Liver (tissue), 9 donors: ENCODE measurements around the gene RASA3. TPM values are rescaled to one million over a fixed set of nuclear protein-coding genes. Genes with fewer than 3 reads are reported as not detected.

ENCODE experiments used
- DNase-seq: peaks from one replicate; pipeline ENCODE4 v3.0.0-alpha.2; 2017; ENCODE audit warnings: low spot score
- H3K27ac ChIP-seq, 2 donors: one replicate each; pipeline ENCODE4 v1.7.0; 2013; ENCODE audit warnings: inconsistent platforms in 2 of 2, low read length in 2 of 2, control low read depth in 1 of 2, low read depth in 1 of 2, mild to moderate bottlenecking in 1 of 2
- H3K27me3 ChIP-seq, 4 donors: one replicate each; pipeline versions ENCODE4 v1.6.1 to v1.7.0; 2013; ENCODE audit warnings: low read length in 3 of 4, inconsistent platforms in 1 of 4, mild to moderate bottlenecking in 1 of 4, moderate library complexity in 1 of 4; ENCODE audit not compliant: control insufficient read depth in 4 of 4, insufficient read depth in 4 of 4
- H3K36me3 ChIP-seq, 4 donors: one replicate each; pipeline versions ENCODE4 v1.6.1 to v1.7.0; 2013; ENCODE audit warnings: low read length in 3 of 4, mild to moderate bottlenecking in 3 of 4, low read depth in 1 of 4, moderate library complexity in 1 of 4; ENCODE audit not compliant: control insufficient read depth in 4 of 4, insufficient read depth in 3 of 4
- H3K4me1 ChIP-seq, 4 donors: one replicate each; pipeline versions ENCODE4 v1.6.1 to v1.7.0; 2013; ENCODE audit warnings: low read length in 3 of 4, mild to moderate bottlenecking in 3 of 4, moderate library complexity in 1 of 4; ENCODE audit not compliant: control insufficient read depth in 4 of 4, insufficient read depth in 4 of 4
- H3K4me3 ChIP-seq, 3 donors: one replicate each; pipeline versions ENCODE4 v1.6.1 to v1.7.0; 2013; ENCODE audit warnings: low read length in 3 of 3, control low read depth in 1 of 3, low read depth in 1 of 3, mild to moderate bottlenecking in 1 of 3
- H3K9ac ChIP-seq, 2 donors: one replicate each; pipeline ENCODE4 v1.7.0; 2013; ENCODE audit warnings: low read length in 2 of 2, mild to moderate bottlenecking in 2 of 2, moderate library complexity in 2 of 2, control low read depth in 1 of 2, low read depth in 1 of 2
- H3K9me3 ChIP-seq, 4 donors: one replicate each; pipeline versions ENCODE4 v1.6.1 to v1.7.0; 2013; ENCODE audit warnings: low read length in 3 of 4; ENCODE audit not compliant: control insufficient read depth in 4 of 4
- EGR1 ChIP-seq, 2 donors: IDR thresholded peaks; 2 replicates each; pipeline ENCODE4 v1.6.1; 2016 to 2018; ENCODE audit warnings: antibody characterized with exemption in 2 of 2, low read depth in 2 of 2
- FOXA1 ChIP-seq: IDR thresholded peaks from 2 replicates; pipeline ENCODE4 v1.6.1; 2016; ENCODE audit warnings: antibody characterized with exemption
- FOXA2 ChIP-seq: IDR thresholded peaks from 2 replicates; pipeline ENCODE4 v1.6.1; 2016; ENCODE audit warnings: antibody characterized with exemption
- GABPA ChIP-seq, 2 donors: IDR thresholded peaks in 1 of 2; conservative IDR thresholded peaks in 1 of 2; 2 replicates each; pipeline ENCODE4 v1.6.1; 2016; ENCODE audit warnings: antibody characterized with exemption in 2 of 2, mild to moderate bottlenecking in 1 of 2, moderate library complexity in 1 of 2
- HNF4A ChIP-seq, 2 donors: conservative IDR thresholded peaks; 2 replicates each; pipeline ENCODE4 v1.6.1; 2016; ENCODE audit warnings: antibody characterized with exemption in 2 of 2, mild to moderate bottlenecking in 2 of 2
- HNF4G ChIP-seq: IDR thresholded peaks from 2 replicates; pipeline ENCODE4 v1.6.1; 2016; ENCODE audit warnings: antibody characterized with exemption
- JUND ChIP-seq, 2 donors: IDR thresholded peaks; 2 replicates each; pipeline ENCODE4 v1.6.1; 2016; ENCODE audit warnings: antibody characterized with exemption in 2 of 2
- RAD21 ChIP-seq, 2 donors: IDR thresholded peaks; 2 replicates each; pipeline ENCODE4 v1.6.1; 2016; ENCODE audit warnings: antibody characterized with exemption in 2 of 2, mild to moderate bottlenecking in 2 of 2
- RXRA ChIP-seq, 2 donors: IDR thresholded peaks; 2 replicates each; pipeline ENCODE4 v1.6.1; 2017 to 2018; ENCODE audit warnings: antibody characterized with exemption in 2 of 2, mild to moderate bottlenecking in 1 of 2
- SP1 ChIP-seq: IDR thresholded peaks from 2 replicates; pipeline ENCODE4 v1.6.1; 2018; ENCODE audit warnings: antibody characterized with exemption, mild to moderate bottlenecking
- TAF1 ChIP-seq: conservative IDR thresholded peaks from 2 replicates; pipeline ENCODE4 v1.6.1; 2016; ENCODE audit warnings: antibody characterized with exemption, mild to moderate bottlenecking
- YY1 ChIP-seq: IDR thresholded peaks from 2 replicates; pipeline ENCODE4 v1.6.1; 2016; ENCODE audit warnings: antibody characterized with exemption, mild to moderate bottlenecking
- WGBS: extraction: QIAGEN DNeasy Blood & Tissue Kit; methylation state at CpG from one replicate; pipeline ENCODE4 v1.1.7; 2013; 5-methylcytosine and 5-hydroxymethylcytosine counted together
- polyA plus RNA-seq, 2 donors: library from polyadenylated mRNA; stranded (reverse) in 1 of 2; unstranded in 1 of 2; fragments of 200-250 nt in 1 of 2; fragments of >200 nt in 1 of 2; fragmentation: Nextera tagmentation in 1 of 2; extraction: Ambion mirVana in 1 of 2; gene quantifications; one replicate each; pipeline versions ENCODE4 v1.2.1 to v1.2.3, GENCODE V29; 2013 to 2015
- total RNA-seq, 2 donors: library from RNA; depleted of rRNA; stranded (reverse); fragments of >200 nt; gene quantifications; one replicate each; pipeline ENCODE4 v1.2.3, GENCODE V29; 2014
- TF ChIP-seq, protein P1 (sequence below): IDR thresholded peaks from 2 replicates; pipeline ENCODE4 v1.6.1; 2016; ENCODE audit warnings: antibody characterized with exemption, mild to moderate bottlenecking
- TF ChIP-seq, protein P2 (sequence below): IDR thresholded peaks from 2 replicates; pipeline ENCODE4 v1.6.1; 2016; ENCODE audit warnings: antibody characterized with exemption
- TF ChIP-seq, protein P3 (sequence below): fragments of 150-350 bp; IDR thresholded peaks from 2 replicates; pipeline ENCODE4 v1.5.1; 2017; ENCODE audit warnings: improper control_type of control experiment, low read depth, low read length; ENCODE audit not compliant: missing input control
- TF ChIP-seq, protein P4 (sequence below): IDR thresholded peaks from 2 replicates; pipeline ENCODE4 v1.6.1; 2016; ENCODE audit warnings: antibody characterized with exemption
- TF ChIP-seq, protein P5 (sequence below): IDR thresholded peaks from 2 replicates; pipeline ENCODE4 v1.6.1; 2016; ENCODE audit warnings: antibody characterized with exemption
- donor health status: healthy.
- donor health status: healthy.
- donor health status: healthy.
- donor health status: healthy.
- donor health status: healthy.

Gene RASA3
- total and polyA plus RNA-seq, 4 donors, result 0.64 to 5.9 (median 3.8) TPM

DNA sequence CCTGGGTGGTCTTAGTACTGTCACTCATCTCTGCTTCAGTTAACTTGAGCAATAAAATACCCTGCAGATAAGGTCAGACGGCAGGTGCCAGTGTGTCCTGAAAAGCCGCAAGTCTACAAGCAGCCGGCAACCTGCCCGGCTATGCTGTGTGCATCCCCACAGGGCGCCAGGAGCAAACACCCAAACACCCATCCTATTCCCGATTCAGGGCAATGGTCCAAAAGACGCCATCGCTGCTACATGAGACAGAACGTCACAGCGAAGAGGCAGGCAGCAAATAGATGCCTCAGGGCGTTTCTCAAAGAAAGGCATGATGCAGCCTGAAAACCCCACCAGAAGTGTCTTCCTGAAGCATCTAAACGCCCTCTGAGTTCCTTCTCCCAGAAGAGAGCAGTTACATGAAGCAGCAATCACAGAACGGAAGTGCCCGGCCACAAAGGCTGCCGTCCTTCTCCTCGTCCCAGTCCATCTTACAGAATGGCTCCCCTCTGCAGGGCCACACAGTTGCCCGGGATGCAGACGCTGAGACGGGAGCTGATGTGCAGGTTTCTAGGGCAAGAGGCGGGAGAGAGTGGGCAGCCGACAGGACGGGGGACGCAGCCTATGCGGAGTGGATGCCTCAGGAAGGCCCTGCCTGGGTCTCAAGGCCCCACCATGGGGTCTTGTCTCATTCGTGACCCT is 35.1 kb downstream of the RASA3 start:
- Histone ChIP-seq H3K27me3 (no peaks in the 10 kb centered on the region), H3K4me1 (no peaks in the 10 kb centered on the region), H3K9ac (no peak overlapping the region), H3K27ac (no peak overlapping the region), H3K4me3 (no peak overlapping the region), H3K36me3 (no peaks in the 10 kb centered on the region), H3K9me3 (peaks cover 0 to 1% (median 0%) of the 10 kb centered on the region in 4 donors)
- no peak for DNase-seq
- TF ChIP-seq, protein P1, sequence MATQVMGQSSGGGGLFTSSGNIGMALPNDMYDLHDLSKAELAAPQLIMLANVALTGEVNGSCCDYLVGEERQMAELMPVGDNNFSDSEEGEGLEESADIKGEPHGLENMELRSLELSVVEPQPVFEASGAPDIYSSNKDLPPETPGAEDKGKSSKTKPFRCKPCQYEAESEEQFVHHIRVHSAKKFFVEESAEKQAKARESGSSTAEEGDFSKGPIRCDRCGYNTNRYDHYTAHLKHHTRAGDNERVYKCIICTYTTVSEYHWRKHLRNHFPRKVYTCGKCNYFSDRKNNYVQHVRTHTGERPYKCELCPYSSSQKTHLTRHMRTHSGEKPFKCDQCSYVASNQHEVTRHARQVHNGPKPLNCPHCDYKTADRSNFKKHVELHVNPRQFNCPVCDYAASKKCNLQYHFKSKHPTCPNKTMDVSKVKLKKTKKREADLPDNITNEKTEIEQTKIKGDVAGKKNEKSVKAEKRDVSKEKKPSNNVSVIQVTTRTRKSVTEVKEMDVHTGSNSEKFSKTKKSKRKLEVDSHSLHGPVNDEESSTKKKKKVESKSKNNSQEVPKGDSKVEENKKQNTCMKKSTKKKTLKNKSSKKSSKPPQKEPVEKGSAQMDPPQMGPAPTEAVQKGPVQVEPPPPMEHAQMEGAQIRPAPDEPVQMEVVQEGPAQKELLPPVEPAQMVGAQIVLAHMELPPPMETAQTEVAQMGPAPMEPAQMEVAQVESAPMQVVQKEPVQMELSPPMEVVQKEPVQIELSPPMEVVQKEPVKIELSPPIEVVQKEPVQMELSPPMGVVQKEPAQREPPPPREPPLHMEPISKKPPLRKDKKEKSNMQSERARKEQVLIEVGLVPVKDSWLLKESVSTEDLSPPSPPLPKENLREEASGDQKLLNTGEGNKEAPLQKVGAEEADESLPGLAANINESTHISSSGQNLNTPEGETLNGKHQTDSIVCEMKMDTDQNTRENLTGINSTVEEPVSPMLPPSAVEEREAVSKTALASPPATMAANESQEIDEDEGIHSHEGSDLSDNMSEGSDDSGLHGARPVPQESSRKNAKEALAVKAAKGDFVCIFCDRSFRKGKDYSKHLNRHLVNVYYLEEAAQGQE, result no peak
- no peak for TF ChIP-seq EGR1 (IDR thresholded peaks at IDR 0.05; ENCODE audit: low read depth in 2 of 2)
- no peak for TF ChIP-seq FOXA1
- no peak for TF ChIP-seq HNF4G
- TF ChIP-seq, protein P2, sequence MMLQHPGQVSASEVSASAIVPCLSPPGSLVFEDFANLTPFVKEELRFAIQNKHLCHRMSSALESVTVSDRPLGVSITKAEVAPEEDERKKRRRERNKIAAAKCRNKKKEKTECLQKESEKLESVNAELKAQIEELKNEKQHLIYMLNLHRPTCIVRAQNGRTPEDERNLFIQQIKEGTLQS, result no peak
- no peak for TF ChIP-seq JUND (IDR thresholded peaks at IDR 0.05)
- TF ChIP-seq, protein P3, sequence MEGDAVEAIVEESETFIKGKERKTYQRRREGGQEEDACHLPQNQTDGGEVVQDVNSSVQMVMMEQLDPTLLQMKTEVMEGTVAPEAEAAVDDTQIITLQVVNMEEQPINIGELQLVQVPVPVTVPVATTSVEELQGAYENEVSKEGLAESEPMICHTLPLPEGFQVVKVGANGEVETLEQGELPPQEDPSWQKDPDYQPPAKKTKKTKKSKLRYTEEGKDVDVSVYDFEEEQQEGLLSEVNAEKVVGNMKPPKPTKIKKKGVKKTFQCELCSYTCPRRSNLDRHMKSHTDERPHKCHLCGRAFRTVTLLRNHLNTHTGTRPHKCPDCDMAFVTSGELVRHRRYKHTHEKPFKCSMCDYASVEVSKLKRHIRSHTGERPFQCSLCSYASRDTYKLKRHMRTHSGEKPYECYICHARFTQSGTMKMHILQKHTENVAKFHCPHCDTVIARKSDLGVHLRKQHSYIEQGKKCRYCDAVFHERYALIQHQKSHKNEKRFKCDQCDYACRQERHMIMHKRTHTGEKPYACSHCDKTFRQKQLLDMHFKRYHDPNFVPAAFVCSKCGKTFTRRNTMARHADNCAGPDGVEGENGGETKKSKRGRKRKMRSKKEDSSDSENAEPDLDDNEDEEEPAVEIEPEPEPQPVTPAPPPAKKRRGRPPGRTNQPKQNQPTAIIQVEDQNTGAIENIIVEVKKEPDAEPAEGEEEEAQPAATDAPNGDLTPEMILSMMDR, result no peak
- TF ChIP-seq HNF4A (conservative IDR thresholded peaks at IDR 0.05), result no peak
- TF ChIP-seq, protein P4, sequence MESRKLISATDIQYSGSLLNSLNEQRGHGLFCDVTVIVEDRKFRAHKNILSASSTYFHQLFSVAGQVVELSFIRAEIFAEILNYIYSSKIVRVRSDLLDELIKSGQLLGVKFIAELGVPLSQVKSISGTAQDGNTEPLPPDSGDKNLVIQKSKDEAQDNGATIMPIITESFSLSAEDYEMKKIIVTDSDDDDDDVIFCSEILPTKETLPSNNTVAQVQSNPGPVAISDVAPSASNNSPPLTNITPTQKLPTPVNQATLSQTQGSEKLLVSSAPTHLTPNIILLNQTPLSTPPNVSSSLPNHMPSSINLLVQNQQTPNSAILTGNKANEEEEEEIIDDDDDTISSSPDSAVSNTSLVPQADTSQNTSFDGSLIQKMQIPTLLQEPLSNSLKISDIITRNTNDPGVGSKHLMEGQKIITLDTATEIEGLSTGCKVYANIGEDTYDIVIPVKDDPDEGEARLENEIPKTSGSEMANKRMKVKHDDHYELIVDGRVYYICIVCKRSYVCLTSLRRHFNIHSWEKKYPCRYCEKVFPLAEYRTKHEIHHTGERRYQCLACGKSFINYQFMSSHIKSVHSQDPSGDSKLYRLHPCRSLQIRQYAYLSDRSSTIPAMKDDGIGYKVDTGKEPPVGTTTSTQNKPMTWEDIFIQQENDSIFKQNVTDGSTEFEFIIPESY, result no peak
- TF ChIP-seq RAD21 (IDR thresholded peaks at IDR 0.05), result no peak
- no peak for TF ChIP-seq TAF1
- no peak for TF ChIP-seq FOXA2
- no peak for TF ChIP-seq GABPA (IDR thresholded peaks at IDR 0.05 in 1 of 2, conservative IDR thresholded peaks at IDR 0.05 in 1 of 2)
- TF ChIP-seq, protein P5, sequence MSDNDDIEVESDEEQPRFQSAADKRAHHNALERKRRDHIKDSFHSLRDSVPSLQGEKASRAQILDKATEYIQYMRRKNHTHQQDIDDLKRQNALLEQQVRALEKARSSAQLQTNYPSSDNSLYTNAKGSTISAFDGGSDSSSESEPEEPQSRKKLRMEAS, result no peak
- TF ChIP-seq RXRA (IDR thresholded peaks at IDR 0.05), result no peak
- no peak for TF ChIP-seq SP1
- TF ChIP-seq YY1, result no peak
- WGBS, result 84% methylated on average over 25 of the region's 25 CpGs
